Upper lobe of right lung (tissue), 1 donor: ENCODE data around the gene MYO7B. TPM values are rescaled to one million over a fixed set of nuclear protein-coding genes. Genes with fewer than 3 reads are reported as not detected.

Experiments used
- ATAC-seq: fragments of 200-7000 bp; cut with Tn5 transposase; one replicate; pipeline ENCODE4 v1.9.1; 2020; ENCODE audit warnings: mild to moderate bottlenecking, moderate library complexity
- DNase-seq: peaks from one replicate; pipeline ENCODE4 v3.0.0-alpha.2; 2020
- H3K27ac ChIP-seq: fragments of 200-600 bp; one replicate; pipeline ENCODE4 v1.8.0; 2022
- H3K27me3 ChIP-seq: fragments of 200-600 bp; one replicate; pipeline ENCODE4 v1.8.0; 2022; ENCODE audit warnings: mild to moderate bottlenecking
- H3K36me3 ChIP-seq: fragments of 200-600 bp; one replicate; pipeline ENCODE4 v1.8.0; 2022
- H3K4me1 ChIP-seq: fragments of 200-600 bp; one replicate; pipeline ENCODE4 v1.8.0; 2022
- H3K4me3 ChIP-seq: fragments of 200-600 bp; one replicate; pipeline ENCODE4 v1.8.0; 2022; ENCODE audit warnings: mild to moderate bottlenecking
- H3K9me3 ChIP-seq: fragments of 200-600 bp; one replicate; pipeline ENCODE4 v1.8.0; 2022
- intact Hi-C: fragments of 100-400 bp; cut with DNase I; formaldehyde crosslinking; loops from one replicate; pipeline ENCODE4 v1.11.0; 2022
- total RNA-seq: library from RNA; stranded (reverse); fragmentation: NEBNext Ultra II Directional; extraction: Animal tissue kit (Norgen Biotek cat#: 25700); gene quantifications from one replicate; pipeline ENCODE4 v1.2.1, GENCODE V29; 2021
- TF ChIP-seq, protein P1 (sequence below): fragments of 200-600 bp; IDR thresholded peaks from one replicate; pipeline ENCODE4 v1.8.0; 2022; ENCODE audit warnings: antibody characterized with exemption
- donor health status: DM: no; HTN: yes; CAD: no; lungs with severe emphysema.

The MYO7B gene
- total RNA-seq, 1 donor from 2014 or later: 2.2 TPM

DNA sequence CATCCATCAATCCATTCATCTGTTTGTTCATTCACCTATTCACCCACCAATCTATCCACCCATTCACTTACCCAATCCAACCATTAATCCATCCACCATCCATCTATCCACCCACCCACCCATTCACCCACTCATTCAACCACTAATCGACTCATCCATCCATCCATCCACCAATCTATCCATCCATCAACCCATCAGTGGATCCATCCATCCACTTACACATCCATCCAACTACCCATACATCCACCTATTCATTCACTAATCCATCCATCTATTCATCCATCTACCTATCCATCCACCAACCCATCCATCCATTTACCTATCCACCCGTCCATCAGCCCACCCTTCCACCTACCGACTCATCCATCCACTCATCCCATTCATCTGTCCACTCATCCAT, 11.3 kb downstream of the MYO7B start:
- Histone ChIP-seq H3K4me3 (no peak overlapping the region), H3K27ac (no peak overlapping the region), H3K9me3 (no peaks in the 10 kb centered on the region), H3K36me3 (no peaks in the 10 kb centered on the region), H3K4me1 (no peaks in the 10 kb centered on the region), H3K27me3 (no peaks in the 10 kb centered on the region)
- TF ChIP-seq, protein P1, sequence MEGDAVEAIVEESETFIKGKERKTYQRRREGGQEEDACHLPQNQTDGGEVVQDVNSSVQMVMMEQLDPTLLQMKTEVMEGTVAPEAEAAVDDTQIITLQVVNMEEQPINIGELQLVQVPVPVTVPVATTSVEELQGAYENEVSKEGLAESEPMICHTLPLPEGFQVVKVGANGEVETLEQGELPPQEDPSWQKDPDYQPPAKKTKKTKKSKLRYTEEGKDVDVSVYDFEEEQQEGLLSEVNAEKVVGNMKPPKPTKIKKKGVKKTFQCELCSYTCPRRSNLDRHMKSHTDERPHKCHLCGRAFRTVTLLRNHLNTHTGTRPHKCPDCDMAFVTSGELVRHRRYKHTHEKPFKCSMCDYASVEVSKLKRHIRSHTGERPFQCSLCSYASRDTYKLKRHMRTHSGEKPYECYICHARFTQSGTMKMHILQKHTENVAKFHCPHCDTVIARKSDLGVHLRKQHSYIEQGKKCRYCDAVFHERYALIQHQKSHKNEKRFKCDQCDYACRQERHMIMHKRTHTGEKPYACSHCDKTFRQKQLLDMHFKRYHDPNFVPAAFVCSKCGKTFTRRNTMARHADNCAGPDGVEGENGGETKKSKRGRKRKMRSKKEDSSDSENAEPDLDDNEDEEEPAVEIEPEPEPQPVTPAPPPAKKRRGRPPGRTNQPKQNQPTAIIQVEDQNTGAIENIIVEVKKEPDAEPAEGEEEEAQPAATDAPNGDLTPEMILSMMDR: no peak
- ATAC-seq (no peak), DNase-seq (no peak)
- intact Hi-C loops: no loop called here

DNA sequence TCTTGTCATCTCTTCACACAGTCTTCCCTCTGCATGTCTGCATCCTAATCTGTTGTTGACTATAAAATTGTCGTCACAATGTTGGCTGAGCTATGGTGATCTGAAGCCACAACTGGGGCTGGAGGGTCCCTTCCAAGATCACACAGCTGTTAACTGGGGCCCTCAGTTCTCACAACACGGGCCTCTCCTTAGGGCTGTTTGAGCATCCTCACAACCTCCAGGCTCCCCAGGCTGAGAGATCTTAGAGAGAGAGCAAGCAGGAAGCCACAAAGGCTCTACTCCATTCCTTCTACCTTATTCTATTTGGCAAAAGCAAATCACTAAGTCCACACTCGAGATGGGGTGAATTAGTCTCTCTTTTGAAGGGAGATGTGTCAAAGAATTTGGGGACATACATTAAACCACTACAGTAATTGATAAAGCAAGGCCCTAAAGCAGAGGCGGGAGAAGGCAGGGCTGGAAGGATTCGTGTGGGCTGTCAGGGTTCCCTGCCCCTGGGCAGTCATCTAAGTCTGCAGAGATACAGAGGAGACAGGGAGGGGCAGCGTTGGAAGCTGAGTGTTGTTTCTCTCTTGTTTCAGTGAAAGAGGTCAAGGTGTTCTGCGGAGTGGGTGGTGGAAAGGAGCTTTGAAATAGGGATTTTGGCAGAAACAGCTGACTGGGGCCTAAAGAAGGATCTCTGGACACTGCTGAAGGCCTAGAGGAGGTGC, 15.9 kb downstream of the MYO7B start:
- no peak overlapping the region for H3K4me3 ChIP-seq
- H3K9me3 ChIP-seq: no peaks in the 10 kb centered on the region
- intact Hi-C loops: no loop called here
- TF ChIP-seq, protein P1: no peak
- no peaks in the 10 kb centered on the region for H3K36me3 ChIP-seq
- H3K4me1 ChIP-seq: no peaks in the 10 kb centered on the region
- no peak overlapping the region for H3K27ac ChIP-seq
- DNase-seq: no peak
- H3K27me3 ChIP-seq: no peaks in the 10 kb centered on the region
- no peak for ATAC-seq

DNA sequence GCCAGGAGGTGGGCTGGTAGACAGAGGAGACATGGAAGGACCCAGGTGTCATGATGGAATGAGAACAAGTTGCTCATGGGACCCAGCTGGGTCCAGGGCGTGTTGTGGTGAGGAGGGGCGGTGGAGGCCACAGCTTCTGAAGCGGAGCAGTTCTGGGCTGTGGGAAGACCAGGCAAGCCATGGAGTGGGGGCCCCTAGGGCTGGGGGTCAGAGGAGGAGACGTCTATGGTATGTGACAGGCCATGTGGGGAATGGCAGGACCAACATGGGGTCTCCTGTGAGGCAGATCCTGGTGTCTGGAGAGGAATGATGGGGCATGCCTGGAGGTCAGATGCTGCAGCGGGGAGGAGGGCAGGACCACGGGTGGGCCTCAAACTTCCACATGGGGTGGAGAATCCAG, 16.9 kb downstream of the MYO7B start:
- no peak for DNase-seq
- intact Hi-C loops: no loop called here
- H3K27me3 ChIP-seq: no peaks in the 10 kb centered on the region
- H3K9me3 ChIP-seq: no peaks in the 10 kb centered on the region
- H3K4me1 ChIP-seq: no peaks in the 10 kb centered on the region
- TF ChIP-seq, protein P1: no peak
- no peak overlapping the region for H3K4me3 ChIP-seq
- H3K36me3 ChIP-seq: no peaks in the 10 kb centered on the region
- no peak overlapping the region for H3K27ac ChIP-seq
- ATAC-seq: no peak

DNA sequence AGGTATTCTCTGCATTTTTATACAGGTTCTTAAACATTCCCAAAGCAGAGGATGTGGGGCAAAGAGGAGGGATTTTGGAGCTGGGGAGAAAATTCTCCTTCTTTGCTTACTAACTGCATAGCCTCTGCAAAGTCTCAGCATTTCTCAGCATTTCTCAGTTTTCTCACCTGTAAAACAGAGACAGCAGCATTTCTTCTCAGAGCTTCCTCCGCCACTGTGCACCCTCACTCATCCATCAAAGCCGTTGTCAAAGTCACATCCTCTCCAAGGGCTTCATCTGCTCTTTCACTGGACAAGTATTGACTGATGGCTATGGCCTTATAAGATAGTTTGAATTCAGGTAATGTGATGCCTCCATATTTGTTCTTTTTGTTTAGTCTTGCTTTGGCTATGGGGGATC, 17.4 kb downstream of the MYO7B start:
- Histone ChIP-seq H3K36me3 (no peaks in the 10 kb centered on the region), H3K27ac (no peak overlapping the region), H3K4me1 (no peaks in the 10 kb centered on the region), H3K9me3 (no peaks in the 10 kb centered on the region), H3K4me3 (no peak overlapping the region), H3K27me3 (no peaks in the 10 kb centered on the region)
- ATAC-seq: no peak
- DNase-seq: no peak
- TF ChIP-seq, protein P1: no peak
- intact Hi-C loops: no loop called here

DNA sequence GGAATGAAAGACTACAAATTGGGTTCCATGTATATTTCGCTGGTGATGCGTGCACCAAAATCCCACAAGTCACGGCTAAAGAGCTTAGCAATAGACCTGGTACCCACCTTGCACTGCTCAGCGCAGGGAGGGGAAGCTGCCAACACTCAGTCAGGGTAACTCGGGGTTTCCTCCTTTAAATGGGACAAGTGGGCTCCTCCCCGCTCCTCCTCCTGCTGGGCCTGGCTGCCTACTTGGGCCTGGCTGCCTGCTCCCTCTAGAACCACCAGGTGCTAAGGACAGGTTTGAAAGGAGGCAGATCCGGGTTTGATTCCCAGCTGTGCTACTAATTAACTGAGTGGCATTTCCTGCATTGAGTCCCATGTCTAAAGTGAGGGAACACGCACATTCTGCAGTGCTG, 23.4 kb downstream of the MYO7B start:
- intact Hi-C loops: no loop called here
- Histone ChIP-seq H3K27ac (no peak overlapping the region), H3K27me3 (no peaks in the 10 kb centered on the region), H3K4me3 (no peak overlapping the region), H3K36me3 (no peaks in the 10 kb centered on the region), H3K4me1 (no peaks in the 10 kb centered on the region), H3K9me3 (no peaks in the 10 kb centered on the region)
- no peak for DNase-seq
- TF ChIP-seq, protein P1: no peak
- ATAC-seq: no peak

DNA sequence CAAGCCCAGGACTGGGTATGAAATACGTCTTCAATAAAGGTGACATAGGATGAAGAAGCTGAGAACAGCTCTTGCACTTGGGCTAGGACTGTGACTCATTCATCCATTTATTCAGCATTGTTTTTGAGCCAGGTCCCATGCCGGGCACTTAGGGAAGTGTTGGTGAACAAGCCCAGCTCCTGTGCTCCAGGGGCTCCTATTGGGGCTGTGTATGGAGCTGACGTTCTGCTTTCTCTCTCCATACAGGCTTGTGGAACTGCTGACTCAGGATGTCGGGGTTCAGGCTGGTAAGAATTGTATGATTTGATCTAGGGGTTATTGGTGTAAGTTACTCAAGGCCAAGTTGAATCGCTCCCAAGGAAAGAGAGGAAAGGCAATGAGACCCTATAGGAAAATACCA, 24.0 kb downstream of the MYO7B start:
- H3K4me1 ChIP-seq: no peaks in the 10 kb centered on the region
- no peaks in the 10 kb centered on the region for H3K36me3 ChIP-seq
- H3K27ac ChIP-seq: no peak overlapping the region
- ATAC-seq (no peak), DNase-seq (no peak)
- intact Hi-C loops: no loop called here
- no peaks in the 10 kb centered on the region for H3K9me3 ChIP-seq
- TF ChIP-seq, protein P1: no peak
- no peak overlapping the region for H3K4me3 ChIP-seq
- H3K27me3 ChIP-seq: no peaks in the 10 kb centered on the region
